PC-3 (cell line): Measurements from ENCODE around the gene RALGPS1. TPM values are rescaled to one million over a fixed set of nuclear protein-coding genes. Genes with fewer than 3 reads are reported as not detected.

Experiments used
- ATAC-seq: fragments of 200-7000 bp; cut with Tn5 transposase; 2 replicates; pipeline ENCODE4 v1.9.1; 2020; ENCODE audit warnings: mild to moderate bottlenecking, moderate library complexity
- Bru-seq: library from RNA; stranded (reverse); fragments of 400-500 nt; gene quantifications from one replicate; lab custom pipeline; 2021; lab: Mats Ljungman, UMichigan
- BruChase-seq, 2 experiments: library from RNA; stranded (reverse); fragments of 400-500 nt; gene quantifications; one replicate each; lab custom pipeline; 2021; lab: Mats Ljungman, UMichigan
- BruUV-seq: library from RNA; stranded (reverse); fragments of 400-500 nt; replicated peaks from 2 replicates; lab custom pipeline; 2021; lab: Mats Ljungman, UMichigan
- CTCF ChIA-PET: fragments of 300-600 bp; sonication (Branson Sonifier 250); formaldehyde crosslinking; loops from one replicate; lab custom pipeline; 2022; ENCODE audit warnings: antibody characterized with exemption; lab: Charles Lee
- POLR2A ChIA-PET: fragments of 300-600 bp; sonication (Branson Sonifier 250); formaldehyde crosslinking; loops from one replicate; lab custom pipeline; 2022; ENCODE audit warnings: antibody characterized with exemption; ENCODE audit not compliant: unreplicated experiment; lab: Charles Lee
- DNase-seq: peaks from one replicate; pipeline ENCODE4 v3.0.0-alpha.2; 2015
- H2AFZ ChIP-seq: fragments of 300-600 bp; sonication (generic); 2 replicates; pipeline ENCODE4 v1.6.0; 2016; ENCODE audit warnings: antibody characterized with exemption, low read length
- H3F3A ChIP-seq: fragments of 300-600 bp; sonication (generic); one replicate; pipeline ENCODE4 v1.6.0; 2017; ENCODE audit warnings: antibody characterized with exemption, low read length, control low read depth, mild to moderate bottlenecking; ENCODE audit not compliant: unreplicated experiment
- H3K27ac ChIP-seq: fragments of 300-600 bp; sonication (generic); 2 replicates; pipeline ENCODE4 v1.5.1; 2016; ENCODE audit warnings: mild to moderate bottlenecking, low read length
- H3K27me3 ChIP-seq: fragments of 300-600 bp; sonication (generic); 2 replicates; pipeline ENCODE4 v1.6.1; 2016; ENCODE audit warnings: low read length, mixed read lengths
- H3K36me3 ChIP-seq: fragments of 300-600 bp; sonication (generic); 2 replicates; pipeline ENCODE4 v1.6.1; 2016; ENCODE audit warnings: low read depth, mixed run types, low read length, mixed read lengths
- H3K4me1 ChIP-seq: fragments of 300-600 bp; sonication (generic); 2 replicates; pipeline ENCODE4 v1.5.1; 2016; ENCODE audit warnings: low read length; ENCODE audit not compliant: insufficient read depth
- H3K4me2 ChIP-seq: fragments of 300-600 bp; sonication (generic); 2 replicates; pipeline ENCODE4 v1.6.0; 2016; ENCODE audit warnings: low read length
- H3K4me3 ChIP-seq: fragments of 300-600 bp; sonication (generic); 2 replicates; pipeline ENCODE4 v1.5.1; 2016; ENCODE audit warnings: mild to moderate bottlenecking, low read length, mixed read lengths
- H3K79me2 ChIP-seq: fragments of 300-600 bp; sonication (generic); 2 replicates; pipeline ENCODE4 v1.6.1; 2017; ENCODE audit warnings: low read length, mixed read lengths
- H3K9ac ChIP-seq: fragments of 300-600 bp; sonication (generic); 2 replicates; pipeline ENCODE4 v1.6.0; 2016; ENCODE audit warnings: mild to moderate bottlenecking, low read length
- H3K9me2 ChIP-seq: fragments of 300-600 bp; sonication (generic); replicated peaks from 2 replicates; pipeline ENCODE4 v1.6.1; 2016; ENCODE audit warnings: mixed run types, low read length, mixed read lengths
- H3K9me3 ChIP-seq: fragments of 300-600 bp; sonication (generic); 2 replicates; pipeline ENCODE4 v1.6.1; 2016; ENCODE audit warnings: low read length, mixed read lengths
- H4K20me1 ChIP-seq: fragments of 300-600 bp; sonication (generic); 2 replicates; pipeline ENCODE4 v1.6.1; 2016; ENCODE audit warnings: low read length, mixed read lengths
- CTCF ChIP-seq: fragments of 300-600 bp; sonication (generic); conservative IDR thresholded peaks from 2 replicates; pipeline ENCODE4 v1.5.1; 2017; ENCODE audit warnings: antibody characterized with exemption, low read depth, mild to moderate bottlenecking, low read length
- EZH2 ChIP-seq: fragments of 300-600 bp; sonication (generic); IDR thresholded peaks from one replicate; pipeline ENCODE4 v1.6.1; 2017; ENCODE audit warnings: antibody characterized with exemption, mild to moderate bottlenecking, low read length; ENCODE audit not compliant: unreplicated experiment
- EZH2phosphoT487 ChIP-seq: fragments of 300-600 bp; sonication (generic); IDR thresholded peaks from 2 replicates; pipeline ENCODE4 v1.6.1; 2018; ENCODE audit warnings: mild to moderate bottlenecking, antibody characterized with exemption, low read length, borderline replicate concordance
- intact Hi-C: fragments of 100-400 bp; cut with micrococcal nuclease; formaldehyde crosslinking; loops from 2 replicates; pipeline ENCODE4 v1.9.0; 2023
- long read RNA-seq: library from polyadenylated mRNA; unstranded; transcript quantifications from one replicate; pipeline ENCODE4 v2.0.0, GENCODE V29; 2021; ENCODE audit not compliant: unreplicated experiment
- total RNA-seq: library from RNA; depleted of rRNA; stranded (reverse); fragments of >200 nt; gene quantifications from 2 replicates; pipeline ENCODE4 v1.2.3, GENCODE V29; 2014; rRNA removed

Gene RALGPS1
- total RNA-seq: 7.9 and 10.2 TPM in 2 replicates
- percentile 49 among the genes with signal in this experiment for Bru-seq, nascent RNA
- BruChase-seq, experiment 1, labeled RNA remaining after a 6-hour chase: percentile 42 among the genes with signal in this experiment
- BruChase-seq, experiment 2, labeled RNA remaining after a 2-hour chase: percentile 52 among the genes with signal in this experiment
- long read RNA-seq, partial matches to known transcripts: 1 of 8 reads
- long read RNA-seq, other reads (novel, unspliced or antisense): 7 of 8 reads

GRCh38 chr9:126914458-126915280, at the start of gene RALGPS1:
TSS of gene RALGPS1 (plus strand) at chr9:126914782. CDS start at chr9:126962290, 47,508 bp downstream.
- no peaks in the 10 kb centered on the region for H3K9me2 ChIP-seq
- no TSS peak for BruUV-seq
- ATAC-seq (peak; percentile 98), DNase-seq (peak; percentile 91)
- no peaks in the 10 kb centered on the region for H3F3A ChIP-seq
- H3K4me3 ChIP-seq: peak within 1 kb of the TSS; percentile 68
- intact Hi-C loops: loop anchor here (10.0 kb wide), 1 partner anchor 50 kb away; the partner anchor contains the start of gene ZBTB34
- TF ChIP-seq EZH2 (no peak), CTCF (no peak), EZH2phosphoT487 (no peak)
- ChIA-PET POLR2A (interaction anchor here (0.6 kb wide), 1 partner anchor 235 kb away, joined by 3 read pairs; no protein-coding TSS in a partner anchor), CTCF (no interaction called here)
- H3K27ac ChIP-seq: no peak within 1 kb of the TSS
- H3K27me3 ChIP-seq: no peaks in the 10 kb centered on the region
- no peaks in the 10 kb centered on the region for H3K4me1 ChIP-seq
- H3K4me2 ChIP-seq: peak within 1 kb of the TSS; percentile 82
- H3K79me2 ChIP-seq: no peaks in the 10 kb centered on the region
- no peaks in the 10 kb centered on the region for H4K20me1 ChIP-seq
- no peaks in the 10 kb centered on the region for H3K36me3 ChIP-seq
- H3K9ac ChIP-seq: no peak within 1 kb of the TSS
- peak within 1 kb of the TSS; percentile 73 for H2AFZ ChIP-seq
- no peaks in the 10 kb centered on the region for H3K9me3 ChIP-seq

- Histone ChIP-seq H3K9me3 (no peaks in the 10 kb centered on the region), H3F3A (no peaks in the 10 kb centered on the region), H2AFZ (no peak overlapping the region), H4K20me1 (no peaks in the 10 kb centered on the region), H3K4me3 (no peak overlapping the region), H3K79me2 (peaks cover 14% of the 10 kb centered on the region; the same call in 1 of the 2 replicates), H3K9me2 (no peaks in the 10 kb centered on the region), H3K36me3 (no peaks in the 10 kb centered on the region; the same call in 1 of the 2 replicates), H3K9ac (no peak overlapping the region), H3K4me1 (no peaks in the 10 kb centered on the region), H3K4me2 (no peak overlapping the region), H3K27me3 (no peaks in the 10 kb centered on the region), H3K27ac (no peak overlapping the region)
- no TSS peak for BruUV-seq
- ChIA-PET POLR2A (no interaction called here), CTCF (no interaction called here)
- TF ChIP-seq EZH2phosphoT487 (no peak), EZH2 (no peak), CTCF (no peak)
- intact Hi-C loops: loop anchor here (10.0 kb wide), 1 partner anchor 45 kb away; the partner anchor contains the start of gene RALGPS1
- DNase-seq: no peak
- ATAC-seq: no peak
Measured at GRCh38 chr9:126869368-126869767, 45.2 kb upstream of the RALGPS1 start.
